GM23338 (cell line): ENCODE results near the gene CCR5. TPM values are rescaled to one million over a fixed set of nuclear protein-coding genes. Genes with fewer than 3 reads are reported as not detected.

ENCODE experiments used
- ATAC-seq: fragments of 200-7000 bp; cut with Tn5 transposase; 3 replicates; pipeline ENCODE4 v1.9.1; 2020
- DNase-seq: peaks from one replicate; pipeline ENCODE4 v3.0.0-alpha.2; 2015; ENCODE audit warnings: low spot score
- H2AFZ ChIP-seq: fragments of 200-600 bp; sonication (generic); 2 replicates; pipeline ENCODE4 v1.8.0; 2016; ENCODE audit warnings: antibody characterized with exemption, mild to moderate bottlenecking, moderate library complexity
- H3F3A ChIP-seq: fragments of 200-600 bp; sonication (generic); replicated peaks from 2 replicates; pipeline ENCODE4 v1.8.0; 2017; ENCODE audit warnings: antibody characterized with exemption, mixed run types, low read depth
- H3K27ac ChIP-seq: fragments of 200-600 bp; sonication (generic); 2 replicates; pipeline ENCODE4 v1.6.1; 2016; ENCODE audit warnings: low read depth
- H3K27me3 ChIP-seq: fragments of 200-600 bp; sonication (generic); 2 replicates; pipeline ENCODE4 v1.8.0; 2016; ENCODE audit warnings: mild to moderate bottlenecking, mixed run types, moderate library complexity; ENCODE audit not compliant: insufficient read depth
- H3K36me3 ChIP-seq: fragments of 200-600 bp; sonication (generic); 2 replicates; pipeline ENCODE4 v1.8.0; 2016; ENCODE audit warnings: mild to moderate bottlenecking; ENCODE audit not compliant: insufficient read depth
- H3K4me1 ChIP-seq: fragments of 200-600 bp; sonication (generic); 2 replicates; pipeline ENCODE4 v1.8.0; 2016; ENCODE audit warnings: mild to moderate bottlenecking, moderate library complexity; ENCODE audit not compliant: insufficient read depth
- H3K4me2 ChIP-seq: fragments of 200-600 bp; sonication (generic); 2 replicates; pipeline ENCODE4 v1.7.1; 2017; ENCODE audit warnings: mixed run types
- H3K4me3 ChIP-seq: fragments of 200-600 bp; sonication (generic); 2 replicates; pipeline ENCODE4 v1.6.1; 2016; ENCODE audit warnings: mixed run types
- H3K79me2 ChIP-seq: fragments of 200-600 bp; sonication (generic); replicated peaks from 2 replicates; pipeline ENCODE4 v1.8.0; 2017; ENCODE audit warnings: mild to moderate bottlenecking; ENCODE audit not compliant: insufficient read depth
- H3K9me2 ChIP-seq: fragments of 200-600 bp; sonication (generic); 2 replicates; pipeline ENCODE4 v1.8.0; 2017; ENCODE audit not compliant: insufficient read depth
- H4K20me1 ChIP-seq: fragments of 200-600 bp; sonication (generic); replicated peaks from 2 replicates; pipeline ENCODE4 v1.8.0; 2017; ENCODE audit warnings: mild to moderate bottlenecking; ENCODE audit not compliant: insufficient read depth
- H3K27ac Mint-ChIP-seq: 2 replicates; pipeline ENCODE4 v1.8.0; 2020; ENCODE audit warnings: inconsistent platforms, mild to moderate bottlenecking, moderate library complexity, mixed read lengths
- H3K27me3 Mint-ChIP-seq: 3 replicates; pipeline ENCODE4 v1.8.0; 2022; ENCODE audit warnings: low read depth, mild to moderate bottlenecking, moderate library complexity, mixed read lengths, inconsistent platforms; ENCODE audit not compliant: insufficient read depth, poor library complexity
- H3K36me3 Mint-ChIP-seq: 3 replicates; pipeline ENCODE4 v1.8.0; 2021; ENCODE audit warnings: low read depth, mild to moderate bottlenecking, inconsistent platforms, moderate library complexity, mixed read lengths
- H3K4me1 Mint-ChIP-seq: 3 replicates; pipeline ENCODE4 v1.8.0; 2020; ENCODE audit warnings: mild to moderate bottlenecking, inconsistent platforms, mixed read lengths
- H3K4me3 Mint-ChIP-seq: 3 replicates; pipeline ENCODE4 v1.8.0; 2021; ENCODE audit warnings: moderate library complexity, mild to moderate bottlenecking, inconsistent platforms, mixed read lengths
- H3K9me3 Mint-ChIP-seq: 3 replicates; pipeline ENCODE4 v1.8.0; 2020; ENCODE audit warnings: moderate library complexity, mild to moderate bottlenecking, inconsistent platforms, mixed read lengths
- CREB1 ChIP-seq: fragments of 250-450 bp; sonication (Bioruptor Pico); IDR thresholded peaks from 2 replicates; pipeline ENCODE4 v1.5.0; 2020; ENCODE audit warnings: low read depth, mild to moderate bottlenecking, moderate library complexity
- CTCF ChIP-seq, 2 experiments: fragments of 200-600 bp in 1 of 2; sonication (generic) in 1 of 2; conservative IDR thresholded peaks; 2 replicates each; pipeline versions ENCODE4 v1.5.1 to v1.6.1; 2016 to 2017; ENCODE audit warnings: antibody characterized with exemption in 2 of 2, low read depth in 2 of 2, mild to moderate bottlenecking in 2 of 2, moderate library complexity in 1 of 2
- ETS1 ChIP-seq: IDR thresholded peaks from 2 replicates; pipeline ENCODE4 v1.6.1; 2016; ENCODE audit warnings: antibody characterized with exemption
- EZH2 ChIP-seq: fragments of 200-600 bp; sonication (generic); IDR thresholded peaks from one replicate; pipeline ENCODE4 v1.8.0; 2017; ENCODE audit warnings: antibody characterized with exemption, mild to moderate bottlenecking, low read depth; ENCODE audit not compliant: unreplicated experiment
- EZH2phosphoT487 ChIP-seq: fragments of 200-600 bp; sonication (generic); IDR thresholded peaks from one replicate; pipeline ENCODE4 v1.8.1; 2018; ENCODE audit warnings: antibody characterized with exemption; ENCODE audit not compliant: unreplicated experiment
- JUNB ChIP-seq: IDR thresholded peaks from one replicate; pipeline ENCODE4 v1.6.1; 2016; ENCODE audit warnings: antibody characterized with exemption; ENCODE audit not compliant: unreplicated experiment
- NANOG ChIP-seq: IDR thresholded peaks from 2 replicates; pipeline ENCODE4 v1.6.1; 2016; ENCODE audit warnings: antibody characterized with exemption, borderline replicate concordance
- REST ChIP-seq: IDR thresholded peaks from one replicate; pipeline ENCODE4 v1.6.1; 2018; ENCODE audit warnings: antibody characterized with exemption; ENCODE audit not compliant: unreplicated experiment
- ZNF462 ChIP-seq: fragments of 250-450 bp; sonication (Bioruptor Pico); IDR thresholded peaks from 2 replicates; pipeline ENCODE4 v1.5.0; 2020; ENCODE audit warnings: mild to moderate bottlenecking, moderate library complexity
- polyA plus RNA-seq: library from polyadenylated mRNA; unstranded; fragments of >200 nt; fragmentation: Nextera tagmentation; extraction: Ambion mirVana; gene quantifications from 2 replicates; pipeline ENCODE4 v1.2.1, GENCODE V29; 2016
- total RNA-seq: library from RNA; depleted of rRNA; stranded (reverse); fragments of >200 nt; shearing (Covaris generic); gene quantifications from 2 replicates; pipeline ENCODE4 v1.2.3, GENCODE V29; 2014

Gene CCR5
- total and polyA plus RNA-seq, 2 experiments from 2014 or later = not detected

GRCh38 chr3:46361408-46362283 is 9.1 kb upstream of the CCR5 start:
- Histone ChIP-seq H3K4me3 (no peak overlapping the region), H2AFZ (0 out of 2 replicates have a peak overlapping the region, but pooled peaks have one; percentile 20), H3K9me2 (peaks cover 9% of the 10 kb centered on the region), H3K4me1 (no peaks in the 10 kb centered on the region), H3K36me3 (no peaks in the 10 kb centered on the region), H4K20me1 (no peaks in the 10 kb centered on the region), H3K27me3 (no peaks in the 10 kb centered on the region), H3F3A (no peaks in the 10 kb centered on the region), H3K79me2 (no peaks in the 10 kb centered on the region), H3K4me2 (no peak overlapping the region), H3K27ac (no peak overlapping the region)
- Mint-ChIP-seq H3K36me3 (no peaks in the 10 kb centered on the region), H3K4me3 (no peak overlapping the region), H3K9me3 (no peaks in the 10 kb centered on the region; the same call in 2 of the 3 replicates), H3K27me3 (peaks cover 2% of the 10 kb centered on the region), H3K4me1 (no peaks in the 10 kb centered on the region), H3K27ac (no peak overlapping the region)
- DNase-seq = no peak
- no peak for ATAC-seq
- TF ChIP-seq CREB1 (CRISPR knock-in tag) (no peak), ZNF462 (CRISPR knock-in tag) (no peak), EZH2phosphoT487 (no peak), NANOG (no peak), REST (no peak), CTCF (conservative IDR thresholded peaks at IDR 0.05; ENCODE audit: low read depth in 2 of 2) (no peak), EZH2 (no peak), JUNB (no peak), ETS1 (no peak)
